Breast epithelium (tissue), 3 donors: ENCODE results near the gene PRR11.

Source experiments
- POLR2A ChIP-seq: fragments of 450-650 bp; IDR thresholded peaks from one replicate; pipeline ENCODE4 v1.6.1; 2016; ENCODE audit warnings: antibody characterized with exemption, mild to moderate bottlenecking, moderate library complexity
- TF ChIP-seq, protein P1 (sequence below), 3 donors: fragments of 450-650 bp; IDR thresholded peaks; one replicate each; pipeline ENCODE4 v1.5.1; 2016 to 2017; ENCODE audit warnings: antibody characterized with exemption in 3 of 3, mild to moderate bottlenecking in 3 of 3, moderate library complexity in 3 of 3

DNA sequence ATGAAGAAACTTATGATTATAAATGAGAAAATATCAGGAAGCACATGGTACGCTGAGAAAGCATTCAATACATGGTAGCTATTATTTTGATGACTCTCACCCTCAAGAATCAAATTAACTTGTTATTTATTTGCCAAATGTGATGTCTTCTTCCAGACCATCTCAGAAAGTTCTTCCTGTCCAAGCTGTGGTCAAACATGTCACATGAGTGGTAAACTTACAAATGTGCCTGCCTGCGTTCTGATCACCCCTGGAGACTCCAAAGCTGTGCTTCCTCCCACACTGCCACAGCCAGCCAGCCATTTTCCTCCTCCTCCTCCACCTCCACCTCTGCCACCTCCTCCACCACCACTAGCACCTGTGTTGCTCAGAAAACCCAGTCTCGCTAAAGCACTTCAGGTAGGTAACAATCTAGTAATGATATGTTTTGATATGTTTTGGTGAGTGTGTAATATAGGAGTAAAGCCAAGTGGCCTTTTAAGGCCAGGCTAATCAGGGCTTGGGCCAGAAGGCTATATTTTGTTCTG is 37.9 kb downstream of the PRR11 start:
- TF ChIP-seq, protein P1, sequence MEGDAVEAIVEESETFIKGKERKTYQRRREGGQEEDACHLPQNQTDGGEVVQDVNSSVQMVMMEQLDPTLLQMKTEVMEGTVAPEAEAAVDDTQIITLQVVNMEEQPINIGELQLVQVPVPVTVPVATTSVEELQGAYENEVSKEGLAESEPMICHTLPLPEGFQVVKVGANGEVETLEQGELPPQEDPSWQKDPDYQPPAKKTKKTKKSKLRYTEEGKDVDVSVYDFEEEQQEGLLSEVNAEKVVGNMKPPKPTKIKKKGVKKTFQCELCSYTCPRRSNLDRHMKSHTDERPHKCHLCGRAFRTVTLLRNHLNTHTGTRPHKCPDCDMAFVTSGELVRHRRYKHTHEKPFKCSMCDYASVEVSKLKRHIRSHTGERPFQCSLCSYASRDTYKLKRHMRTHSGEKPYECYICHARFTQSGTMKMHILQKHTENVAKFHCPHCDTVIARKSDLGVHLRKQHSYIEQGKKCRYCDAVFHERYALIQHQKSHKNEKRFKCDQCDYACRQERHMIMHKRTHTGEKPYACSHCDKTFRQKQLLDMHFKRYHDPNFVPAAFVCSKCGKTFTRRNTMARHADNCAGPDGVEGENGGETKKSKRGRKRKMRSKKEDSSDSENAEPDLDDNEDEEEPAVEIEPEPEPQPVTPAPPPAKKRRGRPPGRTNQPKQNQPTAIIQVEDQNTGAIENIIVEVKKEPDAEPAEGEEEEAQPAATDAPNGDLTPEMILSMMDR (IDR thresholded peaks at IDR 0.05) = no peak
- TF ChIP-seq POLR2A = no peak
